Measurements from ENCODE around the gene SV2B.

GRCh38 chr15:91152896-91153581 lies 53.0 kb downstream of the SV2B start:
- TF ChIP-seq POLR2A (IDR thresholded peaks at IDR 0.05) (no peak), CTCF (IDR thresholded peaks at IDR 0.05) (no peak)

Measured in lower leg skin (tissue), 3 donors.